ENCODE data around the gene ZNF548. TPM values are rescaled to one million over a fixed set of nuclear protein-coding genes. Genes with fewer than 3 reads are reported as not detected.

The ZNF548 gene
- total and polyA plus RNA-seq, 2 experiments from 2014 or later, result 1.9 to 9.8 TPM

DNA sequence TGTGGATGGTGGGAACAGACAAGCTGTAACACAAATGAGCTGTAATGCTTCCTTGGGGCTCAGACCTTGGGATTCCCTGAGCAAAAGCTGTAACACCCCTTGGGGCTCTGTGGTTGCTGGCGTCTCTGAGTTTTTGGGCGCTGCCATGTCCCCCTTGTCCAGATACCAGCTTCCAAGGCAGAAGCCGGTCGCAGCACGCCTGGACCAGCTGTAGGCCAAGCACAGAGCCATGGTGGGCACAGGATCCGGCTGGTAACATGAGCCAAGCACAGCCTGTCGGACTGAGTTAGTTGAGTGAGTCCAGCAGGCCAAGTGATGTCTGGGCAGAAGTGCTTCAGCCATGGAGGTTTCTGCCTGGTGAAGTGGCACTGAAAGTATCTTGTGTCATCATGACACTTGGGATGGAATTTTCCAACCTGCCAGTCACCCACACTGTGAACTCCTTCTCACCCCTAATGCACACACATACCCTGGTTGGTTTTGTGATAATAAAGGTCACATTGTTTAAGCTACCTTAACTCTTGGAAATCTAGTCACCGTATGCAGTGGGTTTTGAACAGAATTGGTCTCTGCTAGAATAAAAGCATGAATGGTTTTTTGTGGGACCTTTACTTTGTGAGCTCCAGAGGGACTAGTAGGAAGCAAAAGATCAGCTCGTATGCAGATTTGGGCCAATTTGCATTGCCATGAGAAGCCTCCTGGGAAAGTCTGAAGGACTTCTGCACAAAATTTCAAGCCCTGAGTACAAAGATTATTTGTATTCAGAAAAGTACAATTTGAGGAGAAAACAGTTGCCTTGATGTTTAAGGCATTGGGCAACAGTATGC is 14.3 kb downstream of the ZNF548 start (continued):
- no peak for TF ChIP-seq REST (IDR thresholded peaks at IDR 0.05; ENCODE audit: unreplicated experiment)
- TF ChIP-seq, protein P1, sequence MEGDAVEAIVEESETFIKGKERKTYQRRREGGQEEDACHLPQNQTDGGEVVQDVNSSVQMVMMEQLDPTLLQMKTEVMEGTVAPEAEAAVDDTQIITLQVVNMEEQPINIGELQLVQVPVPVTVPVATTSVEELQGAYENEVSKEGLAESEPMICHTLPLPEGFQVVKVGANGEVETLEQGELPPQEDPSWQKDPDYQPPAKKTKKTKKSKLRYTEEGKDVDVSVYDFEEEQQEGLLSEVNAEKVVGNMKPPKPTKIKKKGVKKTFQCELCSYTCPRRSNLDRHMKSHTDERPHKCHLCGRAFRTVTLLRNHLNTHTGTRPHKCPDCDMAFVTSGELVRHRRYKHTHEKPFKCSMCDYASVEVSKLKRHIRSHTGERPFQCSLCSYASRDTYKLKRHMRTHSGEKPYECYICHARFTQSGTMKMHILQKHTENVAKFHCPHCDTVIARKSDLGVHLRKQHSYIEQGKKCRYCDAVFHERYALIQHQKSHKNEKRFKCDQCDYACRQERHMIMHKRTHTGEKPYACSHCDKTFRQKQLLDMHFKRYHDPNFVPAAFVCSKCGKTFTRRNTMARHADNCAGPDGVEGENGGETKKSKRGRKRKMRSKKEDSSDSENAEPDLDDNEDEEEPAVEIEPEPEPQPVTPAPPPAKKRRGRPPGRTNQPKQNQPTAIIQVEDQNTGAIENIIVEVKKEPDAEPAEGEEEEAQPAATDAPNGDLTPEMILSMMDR (conservative IDR thresholded peaks at IDR 0.05; ENCODE audit: low read depth in 2 of 2), result no peak
- TF ChIP-seq STAT1 (IDR thresholded peaks at IDR 0.05; ENCODE audit: unreplicated experiment), result no peak
- TF ChIP-seq EZH2 (IDR thresholded peaks at IDR 0.05; ENCODE audit: low read depth, unreplicated experiment), result no peak
- TF ChIP-seq POLR2AphosphoS5 (IDR thresholded peaks at IDR 0.05; ENCODE audit: low read depth), result no peak

DNA sequence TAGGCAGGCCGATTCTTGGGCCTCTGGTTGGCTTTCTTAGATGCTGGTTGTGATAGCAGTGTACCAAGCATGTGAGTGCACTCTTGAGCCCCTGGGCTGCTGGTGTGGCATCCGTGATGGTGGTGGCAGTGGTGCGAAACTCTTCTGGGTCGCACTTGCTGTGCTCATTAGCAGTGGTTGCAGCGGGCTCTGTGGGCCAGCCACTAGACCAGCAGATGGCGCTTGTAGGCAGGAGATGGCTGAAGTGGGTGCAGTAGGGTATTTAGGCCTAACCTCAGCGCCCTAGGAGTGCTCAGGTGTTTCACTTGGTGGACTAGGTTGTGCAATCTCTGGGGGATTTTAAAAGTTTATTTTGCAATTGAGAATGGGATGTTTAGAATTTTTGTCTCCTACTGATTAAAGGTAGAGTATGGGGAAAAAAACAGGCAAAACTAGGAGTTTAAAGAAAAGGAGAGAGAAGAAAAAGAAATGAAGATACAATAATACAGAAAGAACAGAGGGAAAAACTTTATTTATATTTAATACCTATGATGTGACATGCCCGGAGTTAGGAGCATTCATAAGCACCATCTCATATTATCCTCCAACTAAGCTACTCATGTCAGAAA is 17.0 kb downstream of the ZNF548 start:
- no peak overlapping the region; the same call in 2 of the 3 replicates for H3K4me3 Mint-ChIP-seq
- TF ChIP-seq, protein P2, sequence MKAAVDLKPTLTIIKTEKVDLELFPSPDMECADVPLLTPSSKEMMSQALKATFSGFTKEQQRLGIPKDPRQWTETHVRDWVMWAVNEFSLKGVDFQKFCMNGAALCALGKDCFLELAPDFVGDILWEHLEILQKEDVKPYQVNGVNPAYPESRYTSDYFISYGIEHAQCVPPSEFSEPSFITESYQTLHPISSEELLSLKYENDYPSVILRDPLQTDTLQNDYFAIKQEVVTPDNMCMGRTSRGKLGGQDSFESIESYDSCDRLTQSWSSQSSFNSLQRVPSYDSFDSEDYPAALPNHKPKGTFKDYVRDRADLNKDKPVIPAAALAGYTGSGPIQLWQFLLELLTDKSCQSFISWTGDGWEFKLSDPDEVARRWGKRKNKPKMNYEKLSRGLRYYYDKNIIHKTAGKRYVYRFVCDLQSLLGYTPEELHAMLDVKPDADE (IDR thresholded peaks at IDR 0.05), result no peak
- TF ChIP-seq, protein P1 (conservative IDR thresholded peaks at IDR 0.05; ENCODE audit: low read depth in 2 of 2), result peak; percentile 90 to 92
- DNase-seq (ENCODE audit: low spot score) (peak; percentile 93), ATAC-seq (peak; percentile 86)
- H3K36me3 Mint-ChIP-seq (ENCODE audit: low read depth), result peaks cover 7% of the 10 kb centered on the region
- no peak overlapping the region for H3K4me3 ChIP-seq
- H4K20me1 ChIP-seq (replicated peaks; ENCODE audit: insufficient read depth), result no peaks in the 10 kb centered on the region
- H3K27me3 Mint-ChIP-seq (ENCODE audit: insufficient read depth, low read depth, poor library complexity), result peaks cover 11% of the 10 kb centered on the region
- H3K79me2 ChIP-seq (replicated peaks; ENCODE audit: insufficient read depth), result peaks cover 5% of the 10 kb centered on the region
- no peak overlapping the region for H3K4me2 ChIP-seq
- no peaks in the 10 kb centered on the region for H3K9me2 ChIP-seq (ENCODE audit: insufficient read depth)
- peaks cover 20% of the 10 kb centered on the region for H3K9me3 Mint-ChIP-seq
- H3F3A ChIP-seq (replicated peaks; ENCODE audit: low read depth), result no peaks in the 10 kb centered on the region
- no peak overlapping the region for H3K27ac ChIP-seq (ENCODE audit: low read depth)
- H3K4me1 Mint-ChIP-seq, result peaks cover 2% of the 10 kb centered on the region; the same call in 2 of the 3 replicates
- H3K27ac Mint-ChIP-seq, result no peak overlapping the region
- H3K36me3 ChIP-seq (ENCODE audit: insufficient read depth), result no peaks in the 10 kb centered on the region
- H3K4me1 ChIP-seq (ENCODE audit: insufficient read depth), result no peaks in the 10 kb centered on the region
- peak overlapping the region; percentile 57; the same call in 1 of the 2 replicates for H2AFZ ChIP-seq
- no peaks in the 10 kb centered on the region for H3K27me3 ChIP-seq (ENCODE audit: insufficient read depth)

All from GM23338 (cell line).